K562 (cell line): ENCODE data around the gene SMAD3. TPM values are rescaled to one million over a fixed set of nuclear protein-coding genes. Genes with fewer than 3 reads are reported as not detected.
A peak's percentile ranks its signal among the peaks of the same experiment; 100 is the strongest.

Experiments
- ARID1B ChIP-seq: fragments of 450-650 bp; IDR thresholded peaks from 2 replicates; pipeline ENCODE4 v1.6.1; 2016; ENCODE audit warnings: antibody characterized with exemption, mild to moderate bottlenecking, inconsistent platforms
- CCAR2 ChIP-seq: fragments of 200-400 bp; formaldehyde crosslinking; IDR thresholded peaks from 2 replicates; pipeline ENCODE4 v1.6.1; 2017; ENCODE audit warnings: mild to moderate bottlenecking, low read depth, low read length
- CHD2 ChIP-seq: IDR thresholded peaks from 2 replicates; pipeline ENCODE4 v1.6.1; 2011; ENCODE audit warnings: low read depth, low read length
- CHD4 ChIP-seq: fragments of 200-600 bp; sonication (generic); IDR thresholded peaks from 3 replicates; pipeline ENCODE4 v1.6.1; 2012; ENCODE audit warnings: low read depth, mild to moderate bottlenecking, mixed read lengths, low read length, inconsistent platforms; ENCODE audit not compliant: insufficient read depth, insufficient replicate concordance, poor library complexity, severe bottlenecking
- FOXA3 ChIP-seq, 2 experiments: fragments of 450-650 bp in 1 of 2; sonication (generic) in 1 of 2; formaldehyde crosslinking; IDR thresholded peaks in 1 of 2; conservative IDR thresholded peaks in 1 of 2; 2 replicates each; pipeline versions ENCODE4 v1.4.0 to v1.8.0; 2020 to 2022; ENCODE audit warnings: mild to moderate bottlenecking in 2 of 2, missing genetic modification reagents in 1 of 2
- MAZ ChIP-seq, 2 experiments: fragments of 450-650 bp in 1 of 2; sonication (generic) in 1 of 2; formaldehyde crosslinking; IDR thresholded peaks in 1 of 2; conservative IDR thresholded peaks in 1 of 2; 2 replicates each; pipeline versions ENCODE4 v1.4.0 to v1.5.0; 2020; ENCODE audit warnings: mild to moderate bottlenecking in 1 of 2, missing genetic modification reagents in 1 of 2
- MYBL2 ChIP-seq, 2 experiments: fragments of 450-650 bp in 1 of 2; sonication (generic) in 1 of 2; formaldehyde crosslinking in 1 of 2; IDR thresholded peaks; 2 replicates each; pipeline versions ENCODE4 v1.6.1 to v1.8.1; 2017 to 2022; ENCODE audit warnings: borderline replicate concordance in 1 of 2, inconsistent platforms in 1 of 2, low read depth in 1 of 2, mild to moderate bottlenecking in 1 of 2, missing genetic modification reagents in 1 of 2, moderate library complexity in 1 of 2
- NCOR1 ChIP-seq: fragments of 450-650 bp; IDR thresholded peaks from 2 replicates; pipeline ENCODE4 v1.6.1; 2016; ENCODE audit warnings: mild to moderate bottlenecking, moderate library complexity
- NFE2 ChIP-seq: IDR thresholded peaks from 2 replicates; pipeline ENCODE4 v1.6.1; 2014; ENCODE audit warnings: antibody characterized with exemption, low read depth
- POLR3A ChIP-seq: IDR thresholded peaks from 2 replicates; pipeline ENCODE4 v1.6.1; 2011; ENCODE audit warnings: borderline replicate concordance, mild to moderate bottlenecking, moderate library complexity; ENCODE audit not compliant: insufficient read length, insufficient read depth; ENCODE audit errors: extremely low read depth
- POU5F1 ChIP-seq: fragments of 150-350 bp; IDR thresholded peaks from 2 replicates; pipeline ENCODE4 v1.6.1; 2014; ENCODE audit warnings: borderline replicate concordance, low read length, low read depth, mild to moderate bottlenecking; ENCODE audit not compliant: partially characterized antibody
- RFX5 ChIP-seq: IDR thresholded peaks from 2 replicates; pipeline ENCODE4 v1.6.1; 2011; ENCODE audit warnings: low read depth, mild to moderate bottlenecking, improper control_type of control experiment, low read length
- STAT5A ChIP-seq: IDR thresholded peaks from 2 replicates; pipeline ENCODE4 v1.6.1; 2012; ENCODE audit warnings: low read length, inconsistent platforms, borderline replicate concordance
- THRAP3 ChIP-seq: fragments of 450-650 bp; IDR thresholded peaks from 2 replicates; pipeline ENCODE4 v1.6.1; 2016; ENCODE audit warnings: mild to moderate bottlenecking, inconsistent platforms, borderline replicate concordance
- XRCC4 ChIP-seq: IDR thresholded peaks from one replicate; pipeline ENCODE4 v1.6.1; 2011; ENCODE audit not compliant: insufficient read depth, insufficient read length; ENCODE audit errors: extremely low read depth
- ZBTB49 ChIP-seq: sonication (generic); formaldehyde crosslinking; IDR thresholded peaks from 2 replicates; pipeline ENCODE4 v1.8.0; 2022; ENCODE audit warnings: missing genetic modification reagents, mild to moderate bottlenecking, borderline replicate concordance
- ZNF384 ChIP-seq: IDR thresholded peaks from 2 replicates; pipeline ENCODE4 v1.6.1; 2012; ENCODE audit warnings: low read depth, low read length, improper control_type of control experiment
- ZNF592 ChIP-seq: fragments of 450-650 bp; IDR thresholded peaks from 2 replicates; pipeline ENCODE4 v1.6.1; 2017; ENCODE audit warnings: antibody characterized with exemption, mild to moderate bottlenecking
- ZNF778 ChIP-seq: fragments of 450-650 bp; formaldehyde crosslinking; IDR thresholded peaks from 2 replicates; pipeline ENCODE4 v1.4.0; 2020; ENCODE audit warnings: mild to moderate bottlenecking, moderate library complexity
- polyA plus RNA-seq, 8 experiments: library from polyadenylated mRNA; depleted of rRNA in 4 of 8; stranded (reverse) in 5 of 8; unstranded in 3 of 8; fragments of >200 nt; fragmentation: Nextera tagmentation in 2 of 8; fragmentation: Illumina TruSeq in 1 of 8; extraction: Ambion mirVana in 2 of 8; extraction: Trizol in 1 of 8; gene quantifications; 2 replicates each; pipeline versions ENCODE4 v1.2.1 to v1.2.3, GENCODE V29; 2011 to 2014; ENCODE audit warnings: inconsistent platforms in 1 of 8, missing spikeins in 1 of 8
- total RNA-seq, 7 experiments: library from RNA; depleted of rRNA in 6 of 7; stranded (reverse); fragments of >200 nt in 6 of 7; fragmentation: Illumina TruSeq in 2 of 7; extraction: Trizol in 2 of 7; gene quantifications; 2 replicates each; pipeline versions ENCODE4 v1.2.1 to v1.2.3, GENCODE V29; 2011 to 2021; ENCODE audit warnings: low replicate concordance in 1 of 7
- TF ChIP-seq, protein P1 (sequence below): sonication (generic); formaldehyde crosslinking; IDR thresholded peaks from 2 replicates; pipeline ENCODE4 v1.5.0; 2020; ENCODE audit warnings: missing genetic modification reagents

Gene SMAD3
- total and polyA plus RNA-seq, 9 of the 15 experiments (the other 6 are each of a cell fraction or from before 2014, with no cell fraction given): 4.3 to 39.2 (median 11.1) TPM

GRCh38 chr15:67067930-67068551 lies 2.6 kb downstream of the SMAD3 start (continued):
- TF ChIP-seq CHD2: no peak
- no peak for TF ChIP-seq POLR3A
- no peak for TF ChIP-seq RFX5
- 0 out of 2 replicates have a peak, but pooled peaks have one; percentile 22 for TF ChIP-seq NFE2
- no peak for TF ChIP-seq CHD4
- no peak for TF ChIP-seq ZBTB49 (CRISPR knock-in tag)
- no peak for TF ChIP-seq FOXA3 (CRISPR knock-in tag; conservative IDR thresholded peaks at IDR 0.05 in 1 of 2, IDR thresholded peaks at IDR 0.05 in 1 of 2)
- TF ChIP-seq ZNF592: peak; percentile 87
- no peak for TF ChIP-seq ZNF778 (CRISPR knock-in tag)
- no peak for TF ChIP-seq MAZ (CRISPR knock-in tag; conservative IDR thresholded peaks at IDR 0.05 in 1 of 2, IDR thresholded peaks at IDR 0.05 in 1 of 2)
- no peak for TF ChIP-seq POU5F1
- TF ChIP-seq THRAP3: no peak
- no peak for TF ChIP-seq CCAR2
- TF ChIP-seq ARID1B: peak; percentile 76
- TF ChIP-seq STAT5A: 0 out of 2 replicates have a peak, but pooled peaks have one; percentile 14
- no peak for TF ChIP-seq ZNF384
- no peak for TF ChIP-seq XRCC4
- TF ChIP-seq NCOR1: peak; percentile 54; the same call in 1 of the 2 replicates
- no peak for TF ChIP-seq MYBL2 (IDR thresholded peaks at IDR 0.05; ENCODE audit: low read depth)
- no peak for TF ChIP-seq MYBL2 (CRISPR knock-in tag; IDR thresholded peaks at IDR 0.05; ENCODE audit: borderline replicate concordance)
- TF ChIP-seq, protein P1, sequence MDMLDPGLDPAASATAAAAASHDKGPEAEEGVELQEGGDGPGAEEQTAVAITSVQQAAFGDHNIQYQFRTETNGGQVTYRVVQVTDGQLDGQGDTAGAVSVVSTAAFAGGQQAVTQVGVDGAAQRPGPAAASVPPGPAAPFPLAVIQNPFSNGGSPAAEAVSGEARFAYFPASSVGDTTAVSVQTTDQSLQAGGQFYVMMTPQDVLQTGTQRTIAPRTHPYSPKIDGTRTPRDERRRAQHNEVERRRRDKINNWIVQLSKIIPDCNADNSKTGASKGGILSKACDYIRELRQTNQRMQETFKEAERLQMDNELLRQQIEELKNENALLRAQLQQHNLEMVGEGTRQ (CRISPR knock-in tag): no peak
